Right hindlimb (tissue), 1 donor: ENCODE measurements around the gene PRR22.
"Not testable (repeated sequence)": the region's sequence is repeated elsewhere in the genome, so short reads cannot be mapped to it uniquely, and the experiment has no call there.

ENCODE experiments used
- DNase-seq: peaks from one replicate; pipeline ENCODE4 v3.0.0-alpha.2; 2018

The PRR22 gene

GRCh38 chr19:5749505-5749904 is 35.0 kb downstream of the PRR22 start:
- DNase-seq: no peak

GRCh38 chr19:5748920-5749319 is 35.6 kb downstream of the PRR22 start:
- DNase-seq: not testable (repeated sequence)

- not testable (repeated sequence) for DNase-seq
These were observed 39.5 kb downstream of the PRR22 start for GRCh38 chr19:5744999-5745398.

- no peak for DNase-seq
These were observed 40.9 kb downstream of the PRR22 start for GRCh38 chr19:5743630-5744029.

- DNase-seq: no peak
These were observed 42.5 kb downstream of the PRR22 start for GRCh38 chr19:5742051-5742450.

GRCh38 chr19:5738423-5738822 is 46.1 kb downstream of the PRR22 start:
- no peak for DNase-seq

GRCh38 chr19:5733172-5733571 is 51.4 kb downstream of the PRR22 start:
- DNase-seq: not testable (repeated sequence)
